OCI-M2 (cell line): ENCODE measurements around the gene RPL3.

Experiments
- DNase-seq: peaks from one replicate; lab custom pipeline; 2025; ENCODE audit not compliant: unreplicated experiment; lab: John Stamatoyannopoulos, UW

Gene RPL3

DNA sequence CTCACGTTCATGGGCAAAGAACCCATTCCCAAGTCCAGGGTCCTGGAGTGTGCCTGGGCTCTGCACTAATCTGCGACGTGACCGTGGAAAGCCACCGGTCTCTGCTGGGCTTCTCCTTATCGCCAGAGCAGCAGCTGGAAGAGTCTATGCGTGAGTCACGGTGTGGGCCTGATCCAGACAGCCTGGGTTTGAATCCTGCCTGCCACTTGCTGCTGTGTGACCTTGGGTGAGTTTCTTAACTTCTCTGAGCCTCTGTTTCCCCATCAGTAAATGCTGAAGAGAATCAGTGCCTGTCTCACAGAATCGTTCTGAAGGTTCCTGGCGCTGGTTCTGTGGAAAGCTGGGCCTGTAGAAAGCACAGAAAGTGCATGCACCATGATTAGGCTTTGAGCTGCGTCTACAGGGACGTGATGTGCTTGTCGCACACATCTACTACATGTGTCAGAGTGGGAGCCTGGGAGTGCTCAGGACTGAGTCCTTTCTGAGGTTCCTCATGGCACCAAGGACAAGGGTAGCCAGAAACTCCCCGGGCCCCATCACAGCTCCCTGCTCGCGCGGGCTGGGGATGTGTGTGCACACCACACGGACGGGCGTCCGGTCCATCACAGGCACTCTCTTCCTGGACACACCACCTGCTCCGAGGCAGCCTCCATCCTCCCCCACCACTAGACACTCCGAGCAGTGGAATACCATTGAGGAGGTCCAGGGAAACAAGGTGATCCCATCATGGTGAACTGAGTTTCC is 54.1 kb downstream of the RPL3 start:
- no peak for DNase-seq

DNA sequence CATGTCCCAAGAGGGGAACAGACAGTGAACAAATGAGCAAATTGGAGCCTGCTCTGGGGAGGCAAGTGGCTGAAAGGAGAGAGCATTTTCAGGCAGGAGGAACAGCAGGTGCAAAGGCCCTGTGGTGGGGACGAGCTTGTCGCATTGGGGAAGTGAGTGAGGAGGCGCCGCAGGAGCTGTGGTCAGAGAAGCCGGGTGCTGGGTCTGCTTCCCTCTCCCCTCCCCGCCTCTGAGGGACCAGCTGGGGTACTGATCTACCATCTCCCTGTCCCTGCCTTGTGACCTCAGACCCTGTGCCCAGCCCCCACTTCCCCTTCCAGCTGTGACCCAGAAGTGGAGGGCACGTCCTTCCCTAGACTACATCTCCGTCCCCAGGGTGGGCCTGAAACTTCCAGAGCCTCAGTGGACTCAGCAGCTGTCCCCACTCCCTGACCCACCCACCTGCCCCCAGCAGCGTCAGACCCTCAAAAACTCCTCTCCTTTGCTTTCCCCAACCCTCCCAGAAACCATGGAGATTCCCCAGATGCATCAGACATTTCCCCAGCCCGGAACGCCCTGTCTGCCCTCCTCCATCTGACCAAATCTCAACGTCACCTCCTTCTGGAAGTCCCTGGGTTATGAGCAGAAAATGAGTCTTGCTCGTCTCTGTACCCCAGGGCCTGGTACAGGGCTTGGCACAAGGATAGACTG is 54.9 kb downstream of the RPL3 start:
- no peak for DNase-seq

DNA sequence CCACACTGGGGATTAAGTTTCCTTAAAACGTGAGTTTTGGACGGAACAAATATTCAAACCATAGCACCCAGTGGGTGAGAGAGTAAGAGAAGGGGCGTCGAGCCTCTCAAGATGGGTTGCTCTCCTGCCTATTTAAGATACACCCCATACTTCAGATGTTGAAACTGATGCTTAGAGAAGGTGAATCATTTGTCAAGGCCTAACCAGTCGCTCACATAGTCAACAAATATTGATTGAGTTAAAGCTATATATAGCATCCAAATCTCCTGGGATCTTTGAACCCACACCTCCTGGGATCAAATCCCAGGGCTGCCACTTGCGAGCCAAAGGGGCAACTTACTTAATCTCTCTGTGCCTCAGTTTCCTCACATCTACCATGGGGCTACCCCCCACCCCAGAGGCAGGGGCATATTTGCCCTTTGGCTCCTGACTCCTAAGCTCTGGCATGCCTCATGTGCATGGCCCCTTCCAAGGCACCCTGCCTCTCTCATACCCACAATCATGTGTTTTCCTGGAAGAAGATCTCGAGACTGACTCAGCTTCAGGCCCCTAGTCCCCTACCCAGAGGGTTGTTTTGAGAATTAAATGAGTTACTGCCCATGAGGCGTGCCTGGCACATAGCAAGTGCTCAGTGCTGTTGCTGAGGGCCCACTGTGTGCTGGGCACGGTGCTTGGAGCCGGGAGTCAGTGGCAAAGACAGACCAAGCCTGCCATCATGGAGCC is 55.6 kb downstream of the RPL3 start:
- DNase-seq, result no peak
